22Rv1 (cell line): ENCODE results near the gene LY6G5B.

Experiments
- CTCF ChIP-seq: fragments of 450-650 bp; IDR thresholded peaks from 2 replicates; pipeline ENCODE4 v1.5.1; 2017; ENCODE audit warnings: mild to moderate bottlenecking
- ZFX ChIP-seq: fragments of 450-650 bp; IDR thresholded peaks from 2 replicates; pipeline ENCODE4 v1.6.1; 2017; ENCODE audit warnings: antibody characterized with exemption, borderline replicate concordance

GRCh38 chr6:31663961-31664789, 5.6 kb upstream of the LY6G5B start:
- TF ChIP-seq CTCF (no peak), ZFX (no peak)
